ENCODE data around the gene SSUH2.
"Not testable (repeated sequence)": the region's sequence is repeated elsewhere in the genome, so short reads cannot be mapped to it uniquely, and the experiment has no call there.

The SSUH2 gene

DNA sequence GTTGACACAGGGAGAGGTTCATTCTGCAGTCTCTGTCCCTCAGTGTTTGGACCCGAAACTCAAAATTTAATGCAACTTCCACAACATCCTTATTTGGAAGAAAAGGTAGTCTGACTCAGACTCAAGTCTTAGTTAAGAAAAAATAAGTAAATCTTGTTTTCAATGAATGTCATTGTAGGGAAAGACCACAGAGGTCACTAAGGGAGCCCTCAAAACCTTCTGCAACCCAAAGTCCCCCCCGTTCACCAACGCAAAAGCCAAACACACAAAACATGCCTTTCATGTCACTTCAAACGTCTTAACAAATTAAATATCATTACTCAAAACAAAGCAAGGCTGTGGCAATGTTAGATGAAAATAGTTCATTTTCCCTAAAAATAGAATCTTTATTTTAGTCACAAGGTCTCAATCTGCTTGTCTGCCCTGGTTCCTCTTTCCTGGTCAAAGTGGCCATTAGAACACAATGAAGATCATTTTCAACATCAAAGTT is 20.9 kb upstream of the SSUH2 start:
- no peaks in the 10 kb centered on the region for H3K36me3 Mint-ChIP-seq
- DNase-seq (ENCODE audit: low spot score in 2 of 2), result no peak
- H3K27ac Mint-ChIP-seq, result no peak overlapping the region
- peaks cover 6% of the 10 kb centered on the region for H3K9me3 Mint-ChIP-seq
- ATAC-seq, result no peak
- no peak overlapping the region for H3K4me3 Mint-ChIP-seq
- H3K4me1 Mint-ChIP-seq, result no peaks in the 10 kb centered on the region

DNA sequence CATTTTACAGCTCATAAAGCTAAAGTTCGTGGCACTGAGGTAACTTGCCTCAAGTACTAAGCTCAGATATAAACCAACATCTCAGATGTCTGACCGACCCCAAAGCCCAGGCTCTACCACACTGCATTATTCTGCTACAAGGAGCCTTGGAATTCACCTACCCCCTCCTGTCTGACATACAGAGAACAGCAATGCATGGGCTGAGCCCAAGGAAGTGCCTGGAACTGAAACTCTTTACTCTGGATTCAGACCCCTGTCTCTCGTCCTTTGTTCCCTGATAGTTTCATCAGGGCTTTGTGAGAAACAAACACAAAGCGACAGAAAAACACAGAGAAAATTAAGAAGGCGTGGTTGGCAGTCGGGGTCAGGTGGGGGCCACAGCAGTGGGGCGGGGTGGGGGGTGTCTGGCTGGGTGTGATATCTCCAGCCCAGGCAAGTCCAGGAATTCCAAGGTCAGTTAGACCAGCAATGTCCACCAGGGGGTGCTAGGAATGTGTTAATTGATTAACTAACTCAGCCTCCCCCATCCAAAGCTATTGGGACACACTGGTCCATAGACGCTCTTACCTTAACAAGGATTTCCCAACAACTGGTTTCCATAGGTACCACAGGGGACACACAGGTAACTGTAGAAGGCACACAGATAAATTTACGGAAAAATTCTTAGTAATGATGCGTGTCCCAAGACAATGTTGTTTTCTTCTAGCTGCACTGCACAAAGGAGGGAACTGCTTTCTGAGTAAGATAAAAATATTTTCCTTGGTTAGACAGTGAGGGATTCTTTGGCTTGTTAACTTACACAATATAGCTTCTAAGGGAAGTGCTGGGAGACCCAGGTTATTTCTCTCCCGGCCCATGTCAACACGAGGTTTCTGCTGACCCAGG is 18.8 kb upstream of the SSUH2 start:
- DNase-seq (ENCODE audit: low spot score in 2 of 2), result peak in 1 of 2 donors; percentile 57

DNA sequence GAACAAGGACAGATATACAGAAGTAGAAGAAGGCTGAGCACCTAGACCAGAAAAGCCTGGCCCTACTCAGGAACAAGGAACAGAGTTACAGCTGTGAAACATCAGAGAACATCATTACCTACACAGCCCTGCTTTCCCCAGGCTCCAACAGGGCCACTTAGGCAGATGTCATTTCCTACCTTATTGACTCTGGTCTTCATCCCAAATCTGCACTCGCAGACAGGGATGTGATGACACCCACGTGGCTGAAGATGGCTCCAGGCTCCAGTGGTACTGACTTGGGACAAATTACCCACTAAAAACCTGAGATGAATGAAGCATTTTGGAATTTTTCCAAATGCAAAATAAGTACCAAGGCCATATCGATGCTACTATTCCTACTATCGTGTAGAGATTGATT is 18.0 kb upstream of the SSUH2 start:
- Mint-ChIP-seq H3K4me1 (no peaks in the 10 kb centered on the region), H3K9me3 (peaks cover 6% of the 10 kb centered on the region), H3K4me3 (no peak overlapping the region), H3K36me3 (no peaks in the 10 kb centered on the region), H3K27ac (no peak overlapping the region)
- ATAC-seq, result no peak
- no peak for DNase-seq (ENCODE audit: low spot score in 2 of 2)

More for the DNA sequence above, 18.8 kb upstream of the SSUH2 start:
- no peaks in the 10 kb centered on the region for H3K4me1 Mint-ChIP-seq
- no peak overlapping the region for H3K27ac Mint-ChIP-seq
- ATAC-seq, result no peak
- peaks cover 6% of the 10 kb centered on the region for H3K9me3 Mint-ChIP-seq
- H3K4me3 Mint-ChIP-seq, result no peak overlapping the region
- no peaks in the 10 kb centered on the region for H3K36me3 Mint-ChIP-seq

DNA sequence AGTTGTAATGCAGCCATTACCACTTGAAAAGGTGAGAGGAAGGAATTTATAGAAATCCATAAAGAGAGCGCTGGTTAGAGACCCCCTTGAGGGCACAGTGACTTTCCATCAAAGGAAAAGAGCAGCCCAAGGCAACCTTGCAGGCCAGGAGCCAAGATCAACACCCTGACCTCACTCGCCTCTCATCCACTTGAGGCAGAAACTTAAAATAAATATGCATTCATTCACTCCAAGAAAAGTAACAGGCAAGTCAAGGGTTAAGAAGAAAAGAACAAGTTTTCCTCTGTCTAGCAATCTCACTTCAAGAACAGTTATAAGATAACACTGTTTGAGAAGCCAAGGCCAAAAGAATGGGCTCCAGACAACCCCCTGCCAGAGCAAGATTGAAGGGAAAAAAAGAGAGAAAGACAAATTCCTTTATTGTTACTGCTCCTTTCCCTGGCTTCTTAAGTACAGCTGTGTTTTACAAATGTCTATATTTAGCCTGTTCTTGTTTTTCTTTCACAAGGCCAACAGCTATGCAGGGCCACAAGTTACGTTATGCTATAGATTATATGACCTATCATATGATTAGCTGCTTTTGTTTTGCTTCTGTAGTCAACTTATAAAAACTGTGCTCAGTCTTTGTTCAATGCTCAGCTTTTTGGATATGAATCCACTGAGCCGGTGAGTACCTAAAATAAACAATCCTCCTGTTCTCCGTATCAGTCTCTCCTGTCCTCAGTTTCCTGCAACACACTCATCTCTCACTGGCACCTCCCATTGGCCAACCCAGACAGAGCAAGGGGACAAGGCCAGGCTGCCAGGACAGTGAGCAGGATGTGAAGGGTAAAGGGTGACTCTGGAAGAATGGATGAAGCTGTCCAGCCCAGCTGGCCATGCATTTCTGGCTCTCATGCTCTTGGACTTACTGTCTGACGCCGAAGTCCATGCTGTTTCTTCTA is 15.8 kb upstream of the SSUH2 start:
- H3K4me3 Mint-ChIP-seq, result no peak overlapping the region
- H3K36me3 Mint-ChIP-seq, result no peaks in the 10 kb centered on the region
- H3K9me3 Mint-ChIP-seq, result peaks cover 6% of the 10 kb centered on the region
- no peaks in the 10 kb centered on the region for H3K4me1 Mint-ChIP-seq
- H3K27ac Mint-ChIP-seq, result no peak overlapping the region
- DNase-seq (ENCODE audit: low spot score in 2 of 2) (no peak), ATAC-seq (no peak)

DNA sequence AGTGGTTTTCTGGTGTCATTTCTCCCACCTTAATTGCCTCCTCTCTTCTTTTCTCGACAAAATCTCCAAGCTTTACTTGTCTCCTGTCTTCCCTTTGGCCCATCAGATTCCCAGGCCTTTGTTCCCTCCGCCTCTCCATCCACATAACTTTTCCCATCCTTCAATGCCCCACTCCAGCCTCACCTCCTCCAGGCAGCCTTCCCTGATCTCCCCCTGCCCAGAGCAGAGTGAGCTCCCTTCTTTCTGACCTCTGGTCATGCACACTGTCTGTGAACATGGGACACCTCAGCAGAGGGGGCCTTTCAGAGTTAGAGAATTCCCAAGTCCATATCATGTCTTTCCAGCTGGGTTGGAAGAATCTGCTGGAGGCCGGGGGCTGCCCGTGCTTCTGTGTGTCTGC is 14.6 kb upstream of the SSUH2 start:
- Mint-ChIP-seq H3K36me3 (no peaks in the 10 kb centered on the region), H3K9me3 (peaks cover 7% of the 10 kb centered on the region), H3K4me3 (no peak overlapping the region), H3K4me1 (no peaks in the 10 kb centered on the region), H3K27ac (no peak overlapping the region)
- DNase-seq (ENCODE audit: low spot score in 2 of 2) (no peak), ATAC-seq (no peak)

DNA sequence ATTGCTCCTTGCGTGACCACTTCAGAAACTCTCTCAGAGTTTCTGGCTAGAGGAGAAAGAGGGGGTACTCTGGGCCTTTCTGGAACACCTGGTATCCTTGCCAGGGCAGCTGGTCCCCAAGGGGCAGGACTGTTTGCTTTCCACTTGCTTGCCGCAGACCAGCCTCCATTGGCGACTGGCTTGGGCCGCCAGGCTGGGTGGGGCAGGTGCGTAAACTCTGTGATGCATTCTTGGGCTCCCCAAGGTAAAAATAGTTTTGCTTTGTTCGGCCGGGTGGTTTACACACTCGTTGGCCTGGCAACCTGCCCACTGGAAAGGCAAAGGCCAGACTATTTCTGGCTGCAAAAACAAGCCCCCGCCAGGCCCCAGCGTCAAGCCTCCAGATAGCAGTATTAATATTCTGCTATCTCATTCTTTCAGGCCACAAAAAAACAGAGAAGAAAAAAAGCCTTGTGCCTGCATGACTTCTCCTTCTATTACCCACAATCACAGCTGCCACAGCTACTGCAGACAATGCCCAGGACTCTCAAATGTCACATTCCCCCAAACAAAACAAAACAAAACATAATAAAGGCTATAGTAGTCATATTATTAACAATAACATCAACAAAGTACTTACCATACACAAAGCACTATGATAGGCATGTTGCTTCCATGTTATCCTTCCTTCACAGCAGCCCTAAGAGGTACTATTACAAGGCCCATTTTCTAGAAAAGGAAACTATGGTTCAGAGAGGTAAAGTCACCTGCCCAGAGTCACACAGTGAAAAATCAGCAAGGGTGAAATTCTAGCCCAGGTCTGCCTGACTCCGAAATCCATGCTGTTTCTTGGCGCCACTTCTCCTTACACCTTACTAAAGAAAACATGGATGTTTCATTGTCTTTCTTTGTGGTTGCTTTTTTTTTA is 14.0 kb upstream of the SSUH2 start:
- Mint-ChIP-seq H3K36me3 (no peaks in the 10 kb centered on the region), H3K4me3 (no peak overlapping the region), H3K27ac (no peak overlapping the region), H3K4me1 (no peaks in the 10 kb centered on the region), H3K9me3 (peaks cover 9% of the 10 kb centered on the region)
- ATAC-seq (no peak), DNase-seq (ENCODE audit: low spot score in 2 of 2) (no peak)

DNA sequence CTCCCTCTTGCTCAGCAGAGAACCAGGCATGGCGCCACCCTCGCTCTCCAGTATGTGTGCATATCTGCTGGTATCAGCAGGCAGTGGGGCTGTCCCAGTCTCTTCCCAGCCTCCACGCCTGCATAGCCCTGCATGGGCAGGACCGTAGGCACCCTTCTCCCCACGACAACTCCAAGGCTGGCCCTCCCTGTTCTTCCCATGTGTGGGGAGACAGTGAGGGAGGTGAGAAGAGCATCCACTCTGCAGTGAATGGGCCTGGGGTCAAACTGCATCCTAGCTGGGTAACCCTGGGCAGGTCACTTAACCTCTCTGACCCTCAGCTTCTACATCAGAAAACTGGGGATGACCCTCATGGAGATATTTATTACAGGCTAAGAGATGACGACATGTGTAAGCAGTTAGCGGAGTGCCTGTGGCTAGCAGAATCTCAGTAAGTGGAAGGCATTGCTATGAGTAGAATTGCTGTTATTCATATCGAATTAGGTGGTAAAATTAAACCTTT is 13.3 kb upstream of the SSUH2 start:
- Mint-ChIP-seq H3K9me3 (peaks cover 9% of the 10 kb centered on the region), H3K4me3 (no peak overlapping the region), H3K4me1 (no peaks in the 10 kb centered on the region), H3K36me3 (no peaks in the 10 kb centered on the region), H3K27ac (no peak overlapping the region)
- peak; percentile 24 for ATAC-seq
- no peak for DNase-seq (ENCODE audit: low spot score in 2 of 2)

DNA sequence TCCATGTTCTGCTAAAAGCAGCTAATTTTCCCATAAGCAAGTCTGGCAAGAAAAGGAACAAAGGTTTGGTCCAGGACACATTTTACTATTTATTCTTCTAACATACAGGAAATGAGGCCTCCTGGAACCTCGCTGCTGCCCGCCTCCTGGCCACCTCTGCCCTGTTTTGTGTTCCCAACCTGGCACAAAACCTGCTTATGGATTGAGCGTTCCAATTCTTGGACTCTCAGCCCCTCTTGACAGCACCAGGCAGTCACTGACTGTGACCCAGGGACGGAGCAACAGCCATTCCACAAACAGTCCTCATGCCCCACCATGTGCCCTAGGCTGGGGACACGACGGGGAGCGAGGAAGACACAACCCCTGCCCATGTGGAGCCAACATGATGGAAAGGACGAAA is 11.6 kb upstream of the SSUH2 start:
- DNase-seq (ENCODE audit: low spot score in 2 of 2) (no peak), ATAC-seq (no peak)
- H3K4me3 Mint-ChIP-seq, result no peak overlapping the region
- H3K27ac Mint-ChIP-seq, result no peak overlapping the region
- peaks cover 6% of the 10 kb centered on the region for H3K9me3 Mint-ChIP-seq
- no peaks in the 10 kb centered on the region for H3K36me3 Mint-ChIP-seq
- no peaks in the 10 kb centered on the region for H3K4me1 Mint-ChIP-seq

DNA sequence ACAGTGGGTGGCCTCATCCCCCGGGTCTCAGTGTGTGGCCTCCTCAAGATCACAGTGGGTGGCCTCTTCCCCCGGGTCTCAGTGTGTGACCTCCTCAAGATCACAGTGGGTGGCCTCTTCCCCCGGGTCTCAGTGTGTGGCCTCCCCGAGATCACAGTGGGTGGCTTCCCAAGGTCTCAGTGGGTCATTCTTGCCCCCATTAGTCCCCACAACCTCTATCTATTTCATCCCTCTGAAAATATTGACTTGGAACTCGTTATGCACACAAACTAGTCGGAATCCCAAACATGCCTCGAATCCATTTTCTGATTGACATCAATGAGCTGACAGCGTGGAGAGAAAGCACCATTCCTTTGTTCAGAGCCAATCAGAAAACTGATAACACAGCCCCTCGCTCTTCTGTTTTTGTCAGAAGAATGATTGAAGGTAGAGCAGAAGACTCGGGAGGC is 10.8 kb upstream of the SSUH2 start:
- no peak overlapping the region for H3K27ac Mint-ChIP-seq
- H3K36me3 Mint-ChIP-seq, result no peaks in the 10 kb centered on the region
- ATAC-seq (no peak), DNase-seq (ENCODE audit: low spot score in 2 of 2) (no peak)
- H3K9me3 Mint-ChIP-seq, result peaks cover 3% of the 10 kb centered on the region
- no peak overlapping the region for H3K4me3 Mint-ChIP-seq
- no peaks in the 10 kb centered on the region for H3K4me1 Mint-ChIP-seq

DNA sequence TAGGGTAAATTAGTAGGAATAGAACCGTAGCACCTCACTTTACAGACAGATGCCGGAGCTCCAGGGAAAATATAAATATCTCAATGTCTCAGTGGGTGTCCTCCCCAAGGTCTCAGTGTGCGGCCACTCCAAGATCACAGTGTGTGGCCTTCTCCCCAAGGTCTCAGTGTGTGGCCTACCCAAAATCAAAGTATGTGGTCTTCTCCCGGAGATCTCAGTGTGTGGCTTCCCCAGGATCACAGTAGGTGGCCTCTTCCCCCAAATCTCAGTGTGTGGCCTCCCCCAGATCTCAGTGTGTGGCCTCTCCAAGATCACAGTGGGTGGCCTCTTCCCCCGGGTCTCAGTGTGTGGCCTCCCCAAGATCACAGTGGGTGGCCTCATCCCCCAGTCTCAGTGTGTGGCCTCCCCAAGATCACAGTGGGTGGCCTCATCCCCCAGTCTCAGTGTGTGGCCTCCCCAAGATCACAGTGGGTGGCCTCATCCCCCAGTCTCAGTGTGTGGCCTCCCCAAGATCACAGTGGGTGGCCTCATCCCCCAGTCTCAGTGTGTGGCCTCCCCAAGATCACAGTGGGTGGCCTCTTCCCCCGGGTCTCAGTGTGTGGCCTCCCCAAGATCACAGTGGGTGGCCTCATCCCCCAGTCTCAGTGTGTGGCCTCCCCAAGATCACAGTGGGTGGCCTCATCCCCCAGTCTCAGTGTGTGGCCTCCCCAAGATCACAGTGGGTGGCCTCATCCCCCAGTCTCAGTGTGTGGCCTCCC is 10.2 kb upstream of the SSUH2 start:
- not testable (repeated sequence) for H3K36me3 Mint-ChIP-seq; DNase-seq (ENCODE audit: low spot score in 2 of 2); H3K4me3 Mint-ChIP-seq; ATAC-seq; H3K4me1 Mint-ChIP-seq; H3K9me3 Mint-ChIP-seq; H3K27ac Mint-ChIP-seq

DNA sequence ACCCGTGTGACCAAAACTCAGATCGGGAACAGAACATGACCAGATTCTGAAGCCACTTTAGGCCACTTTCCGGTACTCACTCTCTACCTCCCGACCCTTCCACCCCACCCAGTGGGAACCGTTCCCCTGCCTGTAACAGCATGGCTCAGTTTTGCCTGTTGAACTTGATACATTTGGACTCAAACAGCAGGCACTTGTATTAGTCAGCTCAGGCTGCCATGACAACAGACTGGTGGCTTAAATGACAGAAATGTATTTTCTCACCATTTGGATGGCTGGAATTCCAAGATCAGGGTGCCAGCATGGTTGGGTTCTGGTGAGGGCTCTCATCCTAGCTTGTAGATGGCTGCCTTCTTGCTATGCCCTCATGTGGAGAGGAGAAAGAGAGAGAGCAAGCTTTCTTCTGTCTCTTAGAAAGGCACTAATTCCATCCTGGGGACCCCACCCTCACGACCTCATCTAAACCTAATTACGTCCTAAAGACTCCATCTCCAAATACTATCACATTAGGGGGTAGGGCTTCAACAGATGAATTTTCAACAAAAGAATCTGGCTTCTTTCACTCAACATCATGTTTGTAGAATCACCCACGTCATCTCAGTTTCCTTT is 9.3 kb upstream of the SSUH2 start:
- no peaks in the 10 kb centered on the region for H3K36me3 Mint-ChIP-seq
- no peak for ATAC-seq
- DNase-seq (ENCODE audit: low spot score in 2 of 2), result no peak
- H3K9me3 Mint-ChIP-seq, result peaks cover 3% of the 10 kb centered on the region
- H3K27ac Mint-ChIP-seq, result no peak overlapping the region
- no peaks in the 10 kb centered on the region for H3K4me1 Mint-ChIP-seq
- H3K4me3 Mint-ChIP-seq, result no peak overlapping the region

DNA sequence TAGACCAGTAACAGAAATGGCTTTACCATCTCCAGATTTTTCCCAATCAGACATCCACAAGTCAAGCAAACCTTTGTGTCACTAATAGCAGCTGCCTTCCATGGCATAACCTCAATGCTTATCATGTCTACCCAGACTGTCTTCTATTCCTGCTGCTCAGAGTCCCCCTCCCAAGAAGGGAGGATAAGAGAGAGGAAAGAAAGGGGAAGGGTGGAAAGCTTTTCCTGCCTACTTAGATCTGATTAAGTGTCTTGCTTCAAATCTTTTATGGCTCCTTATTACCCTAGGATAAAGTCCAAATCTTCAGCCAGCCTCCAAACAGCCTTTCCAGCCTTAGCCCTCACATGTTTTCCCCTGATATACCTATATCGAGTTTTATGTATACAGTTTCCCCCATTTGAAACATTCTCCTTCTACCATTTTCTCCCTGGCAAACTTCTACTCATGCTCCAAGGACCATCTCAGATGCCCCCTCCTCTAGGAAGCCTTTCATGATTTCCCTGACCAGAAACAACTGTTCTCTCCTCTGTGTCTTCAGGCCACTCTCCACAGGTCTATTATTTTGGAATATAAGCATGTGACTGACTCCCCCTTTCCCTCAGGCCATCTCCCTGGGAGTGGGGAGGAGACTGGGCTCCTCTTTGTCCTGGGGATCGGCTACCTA is 7.9 kb upstream of the SSUH2 start:
- H3K9me3 Mint-ChIP-seq, result peaks cover 3% of the 10 kb centered on the region
- ATAC-seq, result no peak

More for the DNA sequence above, 7.9 kb upstream of the SSUH2 start:
- Mint-ChIP-seq H3K4me1 (no peaks in the 10 kb centered on the region), H3K4me3 (no peak overlapping the region), H3K27ac (no peak overlapping the region), H3K36me3 (no peaks in the 10 kb centered on the region)
- DNase-seq (ENCODE audit: low spot score in 2 of 2), result no peak
